Measurements from ENCODE around the gene ZNF503. TPM values are rescaled to one million over a fixed set of nuclear protein-coding genes. Genes with fewer than 3 reads are reported as not detected.

The ZNF503 gene
- total RNA-seq, 2 donors from 2014 or later: 8.9 to 9.8 TPM

- no peaks in the 10 kb centered on the region for H3K9me3 ChIP-seq
- H3K4me1 ChIP-seq: peaks cover 0 to 37% of the 10 kb centered on the region in 2 donors
- peak overlapping the region in 1 of 2 donors; percentile 76 for H3K4me3 ChIP-seq
- no peak for DNase-seq (ENCODE audit: low spot score)
- no peak for TF ChIP-seq CTCF (IDR thresholded peaks at IDR 0.05)
- H3K36me3 ChIP-seq: no peaks in the 10 kb centered on the region
- H3K27me3 ChIP-seq: no peaks in the 10 kb centered on the region
- H3K27ac ChIP-seq: peak overlapping the region; percentile 88 to 95
Measured at GRCh38 chr10:75407224-75407712, 5.7 kb upstream of the ZNF503 start.

- DNase-seq (ENCODE audit: low spot score): no peak
- H3K4me3 ChIP-seq: no peak overlapping the region
- H3K27ac ChIP-seq: no peak overlapping the region
- H3K27me3 ChIP-seq: no peaks in the 10 kb centered on the region
- H3K9me3 ChIP-seq: no peaks in the 10 kb centered on the region
- H3K4me1 ChIP-seq: peaks cover 0 to 37% of the 10 kb centered on the region in 2 donors
- no peak for TF ChIP-seq CTCF (IDR thresholded peaks at IDR 0.05)
- no peaks in the 10 kb centered on the region for H3K36me3 ChIP-seq
Measured at GRCh38 chr10:75406462-75407223, 5.1 kb upstream of the ZNF503 start.

- Histone ChIP-seq H3K27ac (no peak overlapping the region), H3K36me3 (no peaks in the 10 kb centered on the region), H3K27me3 (no peaks in the 10 kb centered on the region), H3K4me1 (peaks cover 0 to 37% of the 10 kb centered on the region in 2 donors), H3K4me3 (peak overlapping the region in 1 of 2 donors; percentile 97), H3K9me3 (no peaks in the 10 kb centered on the region)
- no peak for TF ChIP-seq CTCF (IDR thresholded peaks at IDR 0.05)
- no peak for DNase-seq (ENCODE audit: low spot score)
Measured at GRCh38 chr10:75405598-75406461, 4.3 kb upstream of the ZNF503 start.

- Histone ChIP-seq H3K27me3 (no peaks in the 10 kb centered on the region), H3K36me3 (no peaks in the 10 kb centered on the region), H3K4me1 (peaks cover 0 to 35% of the 10 kb centered on the region in 2 donors), H3K27ac (peak overlapping the region; percentile 98 to 99), H3K9me3 (no peaks in the 10 kb centered on the region), H3K4me3 (peak overlapping the region; percentile 91 to 97)
- DNase-seq (ENCODE audit: low spot score): no peak
- no peak for TF ChIP-seq CTCF (IDR thresholded peaks at IDR 0.05)
Measured at GRCh38 chr10:75404815-75405597, 3.4 kb upstream of the ZNF503 start.
